WERI-Rb-1 (cell line): ENCODE results near the gene HOXD13.

Experiments used
- DNase-seq: peaks from one replicate; pipeline ENCODE4 v3.0.0-alpha.2; 2020
- H3K27ac ChIP-seq: fragments of 250-450 bp; sonication (Bioruptor Pico); 2 replicates; pipeline ENCODE4 v1.5.1; 2020; ENCODE audit warnings: mild to moderate bottlenecking, moderate library complexity
- H3K27me3 ChIP-seq: fragments of 250-450 bp; sonication (Bioruptor Pico); 2 replicates; pipeline ENCODE4 v1.5.1; 2021; ENCODE audit warnings: mild to moderate bottlenecking, low read depth, moderate library complexity; ENCODE audit not compliant: insufficient read depth, severe bottlenecking
- H3K36me3 ChIP-seq: fragments of 250-450 bp; sonication (Bioruptor Pico); 2 replicates; pipeline ENCODE4 v1.5.1; 2020; ENCODE audit warnings: mild to moderate bottlenecking, moderate library complexity
- H3K4me3 ChIP-seq: 2 replicates; pipeline ENCODE4 v1.5.1; 2011; ENCODE audit warnings: low read depth, mild to moderate bottlenecking, control low read depth, low read length
- H3K9me3 ChIP-seq: fragments of 250-450 bp; sonication (Bioruptor Pico); 2 replicates; pipeline ENCODE4 v1.5.1; 2021; ENCODE audit warnings: mild to moderate bottlenecking, moderate library complexity; ENCODE audit not compliant: severe bottlenecking
- CTCF ChIP-seq: IDR thresholded peaks from 2 replicates; pipeline ENCODE4 v1.5.1; 2011; ENCODE audit warnings: low read depth, mild to moderate bottlenecking, control low read depth, inconsistent platforms, low read length

HOXD13 gene

GRCh38 chr2:176106581-176107539 lies 14.3 kb downstream of the HOXD13 start, which contains the start of gene HOXD11:
Gene HOXD11, plus strand, starts transcription at chr2:176107280. Its CDS starts 76 bp downstream, at chr2:176107356.
- TF ChIP-seq CTCF = no peak
- Histone ChIP-seq H3K9me3 (peaks cover 7% of the 10 kb centered on the region), H3K4me3 (no peak within 1 kb of the TSS), H3K27me3 (peaks cover 89% of the 10 kb centered on the region), H3K27ac (no peak within 1 kb of the TSS), H3K36me3 (no peaks in the 10 kb centered on the region)
- no peak for DNase-seq

- peaks cover 89% of the 10 kb centered on the region for H3K27me3 ChIP-seq
- H3K4me3 ChIP-seq = no peak overlapping the region
- TF ChIP-seq CTCF = no peak
- H3K27ac ChIP-seq = no peak overlapping the region
- no peak for DNase-seq
- H3K36me3 ChIP-seq = no peaks in the 10 kb centered on the region
- peaks cover 7% of the 10 kb centered on the region for H3K9me3 ChIP-seq
Observed at GRCh38 chr2:176107731-176108181, 15.2 kb downstream of the HOXD13 start.

GRCh38 chr2:176109192-176109901 lies 16.8 kb downstream of the HOXD13 start:
- no peak for TF ChIP-seq CTCF
- DNase-seq = no peak
- H3K9me3 ChIP-seq = peaks cover 7% of the 10 kb centered on the region
- no peak overlapping the region for H3K27ac ChIP-seq
- peaks cover 89% of the 10 kb centered on the region for H3K27me3 ChIP-seq
- H3K4me3 ChIP-seq = no peak overlapping the region
- no peaks in the 10 kb centered on the region for H3K36me3 ChIP-seq

GRCh38 chr2:176109946-176110345 lies 17.4 kb downstream of the HOXD13 start:
- Histone ChIP-seq H3K27me3 (peaks cover 89% of the 10 kb centered on the region), H3K9me3 (peaks cover 7% of the 10 kb centered on the region), H3K27ac (no peak overlapping the region), H3K4me3 (no peak overlapping the region), H3K36me3 (no peaks in the 10 kb centered on the region)
- TF ChIP-seq CTCF = no peak
- no peak for DNase-seq

GRCh38 chr2:176110415-176111308 lies 18.1 kb downstream of the HOXD13 start:
- Histone ChIP-seq H3K27ac (no peak overlapping the region), H3K27me3 (peaks cover 89% of the 10 kb centered on the region), H3K36me3 (no peaks in the 10 kb centered on the region)

More at GRCh38 chr2:176110415-176111308, 18.1 kb downstream of the HOXD13 start:
- H3K9me3 ChIP-seq = peaks cover 4% of the 10 kb centered on the region
- no peak for TF ChIP-seq CTCF
- H3K4me3 ChIP-seq = no peak overlapping the region
- no peak for DNase-seq
